GM18867 (cell line): ENCODE measurements around the gene DNTTIP2.
"Not testable (repeated sequence)": the region's sequence is repeated elsewhere in the genome, so short reads cannot be mapped to it uniquely, and the experiment has no call there.

Source experiments
- ATAC-seq: cut with Tn5 transposase; IDR thresholded peaks from one replicate; pipeline ENCODE4 v1.9.1; 2021; ENCODE audit warnings: mild to moderate bottlenecking, moderate library complexity; ENCODE audit not compliant: unreplicated experiment

DNTTIP2 gene

DNA sequence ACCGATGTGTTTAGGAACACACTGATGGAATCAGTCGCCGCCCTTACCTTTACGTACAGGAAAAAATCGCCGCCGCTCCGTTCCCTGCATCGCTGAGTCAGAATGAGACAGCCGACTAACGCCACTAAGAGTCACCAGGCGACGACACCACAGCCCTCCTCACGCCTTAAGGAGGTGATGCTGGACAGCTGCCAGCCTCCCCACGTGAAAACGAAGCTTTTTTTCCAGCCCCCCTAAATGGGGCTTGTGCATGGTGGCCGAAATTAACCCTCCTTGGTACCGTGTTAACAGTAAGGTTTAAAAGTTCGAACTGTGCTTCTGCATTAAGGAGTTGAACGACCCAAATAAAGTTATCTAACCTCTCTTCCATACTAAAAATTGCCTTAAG is 511 bp downstream of the DNTTIP2 start:
- peak; percentile 70 for ATAC-seq

- ATAC-seq: no peak
Measured at GRCh38 chr1:93877529-93877928, 1.5 kb downstream of the DNTTIP2 start.

GRCh38 chr1:93876244-93876643 is 2.8 kb downstream of the DNTTIP2 start:
- ATAC-seq: no peak

DNA sequence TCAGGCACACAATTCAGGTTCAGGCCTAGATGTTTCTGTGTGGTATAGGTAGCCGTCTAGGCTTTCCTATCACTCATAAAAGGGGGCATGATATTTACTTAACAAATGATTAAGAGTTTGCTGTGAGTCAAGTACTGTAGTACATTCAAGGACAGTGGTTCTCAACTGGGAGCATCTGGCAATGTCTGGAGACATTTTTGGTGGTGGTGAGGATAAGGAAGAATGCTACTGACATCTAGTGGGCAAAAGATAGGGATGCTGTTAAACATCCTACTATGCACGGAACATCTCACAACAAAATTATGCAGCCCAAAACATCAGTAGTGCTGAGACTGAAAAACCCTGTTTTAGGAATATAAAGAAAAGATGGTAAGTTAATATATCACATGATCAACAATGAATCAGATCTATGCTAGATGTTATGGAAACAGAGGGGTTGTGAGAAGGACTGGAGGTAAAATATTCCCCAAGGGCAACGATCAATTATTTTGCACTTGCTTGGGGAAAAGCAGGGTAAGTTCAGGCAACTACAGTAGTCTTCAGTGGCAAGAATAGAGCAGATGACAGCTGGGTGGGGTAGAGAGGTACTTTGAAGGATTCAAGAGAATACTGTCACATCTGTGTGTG is 4.9 kb downstream of the DNTTIP2 start:
- no peak for ATAC-seq

- no peak for ATAC-seq
Measured at GRCh38 chr1:93871366-93871765, 7.6 kb downstream of the DNTTIP2 start.

DNA sequence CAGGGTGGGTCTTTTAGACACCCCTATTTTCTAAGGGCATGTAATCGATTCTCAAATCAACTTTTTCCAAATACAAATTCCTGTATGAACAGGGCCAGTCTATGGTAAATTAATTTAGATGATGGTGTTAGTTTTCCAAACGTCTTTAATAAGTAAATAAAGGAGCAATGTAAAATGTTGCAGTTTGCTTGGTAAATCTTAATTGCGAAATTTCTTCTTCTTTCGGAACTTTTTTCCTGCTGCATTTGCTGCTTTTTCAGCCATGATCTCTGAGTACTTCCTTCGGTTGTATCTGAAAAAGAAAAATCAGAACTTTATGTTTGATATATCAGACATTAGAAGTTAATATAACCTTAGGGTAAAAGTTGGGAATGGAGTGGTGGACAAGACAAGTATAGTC is 9.4 kb downstream of the DNTTIP2 start:
- no peak for ATAC-seq

- not testable (repeated sequence) for ATAC-seq
Measured at GRCh38 chr1:93868492-93868891, 10.5 kb downstream of the DNTTIP2 start.

- no peak for ATAC-seq
Measured at GRCh38 chr1:93865253-93865652, 13.8 kb downstream of the DNTTIP2 start.

GRCh38 chr1:93864175-93864574 is 14.8 kb downstream of the DNTTIP2 start:
- no peak for ATAC-seq

DNA sequence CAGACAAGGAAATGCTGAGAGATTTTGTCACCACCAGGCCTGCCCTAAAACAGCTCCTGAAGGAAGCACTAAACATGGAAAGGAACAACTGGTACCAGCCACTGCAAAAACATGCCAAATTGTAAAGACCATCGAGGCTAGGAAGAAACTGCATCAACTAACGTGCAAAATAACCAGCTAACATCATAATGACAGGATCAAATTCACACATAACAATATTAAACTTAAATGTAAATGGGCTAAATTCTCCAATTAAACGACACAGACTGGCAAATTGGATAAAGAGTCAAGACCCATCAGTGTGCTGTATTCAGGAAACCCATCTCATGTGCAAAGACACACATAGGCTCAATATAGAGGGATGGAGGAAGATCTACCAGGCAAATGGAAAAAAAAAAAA is 21.4 kb downstream of the DNTTIP2 start:
- ATAC-seq: not testable (repeated sequence)

DNA sequence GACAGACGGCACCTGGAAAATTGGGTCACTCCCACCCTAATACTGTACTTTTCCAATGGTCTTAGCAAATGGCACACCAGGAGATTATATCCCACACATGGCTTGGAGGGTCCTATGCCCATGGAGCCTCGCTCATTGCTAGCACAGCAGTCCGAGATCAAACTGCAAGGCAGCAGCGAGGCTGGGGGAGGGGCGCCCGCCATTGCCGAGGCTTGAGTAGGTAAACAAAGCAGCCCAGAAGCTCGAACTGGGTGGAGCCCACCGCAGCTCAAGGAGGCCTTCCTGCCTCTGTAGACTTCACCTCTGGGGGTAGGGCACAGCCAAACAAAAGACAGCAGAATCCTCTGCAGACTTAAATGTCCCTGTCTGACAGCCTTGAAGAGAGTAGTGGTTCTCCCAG is 23.0 kb downstream of the DNTTIP2 start:
- not testable (repeated sequence) for ATAC-seq

DNA sequence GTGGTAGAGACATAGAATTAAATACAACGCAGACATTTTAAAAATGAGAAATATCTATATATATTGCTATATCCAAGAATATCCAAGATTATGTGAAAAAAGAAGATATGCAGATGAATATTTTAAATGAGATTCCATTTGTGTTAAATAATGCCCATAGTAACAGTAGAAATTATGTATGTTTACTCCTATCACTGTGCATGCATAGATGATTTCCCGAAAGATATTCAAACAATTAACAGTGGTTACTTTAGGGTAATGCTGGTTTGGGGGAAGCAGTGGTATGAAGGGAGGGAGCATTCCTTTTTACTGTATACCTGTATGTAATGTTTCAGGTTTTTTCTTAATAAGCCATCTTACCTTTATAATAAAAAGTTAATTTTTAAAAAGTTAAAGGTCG is 25.1 kb downstream of the DNTTIP2 start:
- ATAC-seq: no peak

DNA sequence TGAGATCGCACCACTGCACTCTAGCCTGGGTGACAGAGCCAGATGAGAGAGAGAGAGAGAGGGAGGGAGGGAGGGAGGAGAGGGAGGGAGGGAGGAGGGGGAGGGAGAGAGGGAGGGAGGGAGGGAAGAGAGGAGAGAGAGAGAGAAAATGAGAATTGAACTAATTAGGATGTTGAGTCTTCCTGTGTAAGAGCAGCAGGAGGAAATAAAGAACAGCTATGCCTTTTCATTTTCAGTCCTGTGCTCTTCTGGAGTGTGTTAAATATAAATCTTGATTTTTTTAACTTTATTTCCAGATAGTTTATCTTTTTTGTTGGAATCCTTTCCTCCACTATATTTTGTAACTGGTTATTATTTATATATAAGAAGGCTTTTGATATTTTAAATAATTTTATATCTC is 27.1 kb downstream of the DNTTIP2 start:
- no peak for ATAC-seq

- ATAC-seq: no peak
Measured at GRCh38 chr1:93851327-93851712, 27.7 kb downstream of the DNTTIP2 start.

GRCh38 chr1:93850687-93851326 is 28.2 kb downstream of the DNTTIP2 start:
- ATAC-seq: not testable (repeated sequence)

DNA sequence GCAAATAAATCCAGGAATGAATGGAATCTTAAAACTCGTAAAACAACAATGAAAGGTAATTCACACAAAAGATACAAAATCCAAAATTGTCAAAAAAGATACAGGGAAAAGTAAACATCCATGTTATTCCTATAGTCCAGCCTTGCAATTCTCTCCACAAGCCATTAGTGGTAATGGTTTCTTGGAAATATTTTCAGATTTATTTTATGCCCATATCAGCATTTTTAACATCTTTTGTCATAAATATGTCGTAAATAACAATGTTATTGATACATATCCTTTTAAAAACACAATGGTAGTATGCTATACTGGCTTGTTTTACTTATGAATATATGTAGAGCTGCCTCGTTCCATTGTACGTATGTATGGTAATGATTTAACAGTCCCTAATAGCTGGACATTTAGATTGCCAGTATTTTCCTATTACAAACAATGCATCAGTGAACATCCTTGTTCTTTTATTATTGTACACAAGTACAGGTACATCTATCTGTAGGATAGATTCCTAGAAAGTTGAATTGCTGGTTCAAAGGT is 30.6 kb downstream of the DNTTIP2 start:
- no peak for ATAC-seq

DNA sequence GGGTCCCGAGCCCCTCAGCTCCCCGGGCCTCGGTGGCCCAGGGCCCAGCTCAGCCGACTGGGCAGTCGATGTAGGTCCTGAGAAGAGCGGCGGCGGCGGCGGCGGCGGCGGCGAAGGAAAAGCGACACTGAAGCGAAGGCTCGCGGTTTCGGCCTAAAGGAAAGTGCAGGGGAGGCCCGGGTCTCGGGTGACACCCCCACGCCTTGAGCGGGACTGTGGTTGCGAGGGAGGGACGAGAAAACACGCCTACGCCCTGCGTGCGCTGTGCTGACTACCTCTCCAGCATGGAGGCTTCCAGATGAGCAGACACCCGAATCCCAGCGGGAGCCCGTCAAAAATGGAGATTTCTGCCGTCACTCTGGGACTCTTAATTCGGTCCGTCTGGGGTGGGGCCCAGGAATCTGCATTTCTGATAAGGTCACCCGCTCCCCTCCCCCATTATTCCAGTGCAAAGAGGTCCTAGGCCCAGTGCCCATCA is 31.2 kb downstream of the DNTTIP2 start:
- peak; percentile 26 for ATAC-seq

GRCh38 chr1:93846992-93847810 is 31.8 kb downstream of the DNTTIP2 start:
- peak; percentile 72 for ATAC-seq

DNA sequence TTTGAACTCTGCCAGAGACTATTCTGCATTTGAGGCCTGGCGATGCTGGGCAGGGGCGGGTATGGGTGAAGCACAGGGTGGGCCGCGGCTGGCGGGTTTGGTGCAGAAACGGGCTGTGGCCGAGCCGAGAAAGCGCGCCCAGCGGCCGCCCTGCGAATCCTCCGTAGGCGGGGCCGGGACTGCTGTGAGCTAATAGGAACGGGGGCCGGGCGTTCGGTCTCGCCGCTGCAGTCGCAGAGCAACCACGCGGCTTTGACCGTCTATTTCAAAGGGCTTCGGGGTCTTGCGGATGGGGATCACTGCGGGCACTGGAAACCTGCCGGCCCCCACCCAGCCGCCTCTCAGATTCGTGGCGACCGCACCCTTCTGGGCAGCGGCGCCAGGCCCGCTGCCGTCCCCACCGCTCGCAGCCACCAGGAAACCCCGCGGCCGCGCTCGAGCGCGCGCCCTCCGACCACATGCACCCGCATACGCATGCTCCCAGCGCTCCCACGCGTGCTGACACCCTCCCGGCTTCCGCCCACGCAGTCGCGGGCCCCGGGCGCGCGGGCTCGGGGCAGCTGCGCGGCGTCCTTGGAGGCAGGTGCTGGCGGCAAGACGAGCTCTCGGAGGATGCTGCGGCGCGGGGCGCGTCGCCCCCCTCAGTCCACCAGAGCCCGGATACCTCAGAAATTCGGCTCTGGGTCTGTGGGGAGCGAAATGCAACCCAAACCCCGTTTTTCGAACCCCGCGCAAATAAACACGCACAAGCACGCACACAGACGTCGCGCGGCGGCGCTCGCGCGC is 32.6 kb downstream of the DNTTIP2 start:
- ATAC-seq: peak; percentile 58

DNA sequence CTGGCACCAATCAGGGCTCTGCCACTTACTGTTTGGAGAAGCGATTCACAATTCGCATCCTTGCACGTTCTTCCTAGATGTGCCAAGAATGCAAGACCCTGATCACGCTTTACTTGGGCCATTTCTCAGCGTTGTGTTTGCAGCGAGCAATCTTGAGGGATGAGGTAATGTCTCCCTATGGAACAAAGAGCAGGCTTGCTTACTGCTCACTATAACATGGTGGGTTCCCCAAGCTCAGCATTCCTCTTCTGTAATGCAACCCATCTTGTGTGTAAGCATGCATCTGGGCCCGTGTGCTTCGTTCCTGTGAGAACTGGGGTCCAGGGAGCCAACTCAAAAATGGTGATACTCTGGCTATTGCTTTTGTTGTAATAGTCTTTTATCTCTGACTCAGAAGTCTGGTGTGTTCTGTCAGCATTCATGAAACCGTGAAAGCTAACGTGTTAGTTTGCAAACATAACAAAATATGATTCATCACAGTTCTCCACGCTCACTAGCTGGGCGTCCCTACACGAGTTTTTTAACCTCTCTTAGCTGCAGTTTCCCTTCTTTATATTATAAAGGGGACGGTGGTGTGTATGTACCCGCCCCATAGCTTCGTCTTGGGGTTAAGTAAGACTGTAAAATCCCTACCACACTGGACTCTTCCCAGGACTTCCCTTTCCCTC is 33.3 kb downstream of the DNTTIP2 start:
- peak; percentile 6 for ATAC-seq
